ENCODE measurements around the gene OPN5.
A peak's percentile ranks its signal among the peaks of the same experiment; 100 is the strongest.

The OPN5 gene

DNA sequence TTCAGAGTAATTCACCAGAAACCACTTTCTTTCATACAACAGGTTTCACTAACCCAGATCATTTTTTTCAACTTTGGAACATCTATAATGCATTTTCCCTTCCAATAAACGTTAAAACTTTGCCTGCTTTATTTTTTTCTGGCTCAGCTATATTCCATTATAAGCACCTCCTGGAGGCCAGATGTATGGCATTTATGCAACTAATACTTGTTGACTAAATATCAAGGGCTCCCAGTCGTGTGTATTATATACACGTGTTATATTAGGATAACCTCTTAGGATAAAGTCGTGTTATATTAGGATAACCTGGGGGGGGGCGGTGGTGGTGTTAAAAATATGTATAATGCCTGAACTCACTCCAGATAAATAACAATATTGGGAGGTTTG lies 6.7 kb downstream of the OPN5 start:
- no peak for DNase-seq (ENCODE audit: low spot score)

DNA sequence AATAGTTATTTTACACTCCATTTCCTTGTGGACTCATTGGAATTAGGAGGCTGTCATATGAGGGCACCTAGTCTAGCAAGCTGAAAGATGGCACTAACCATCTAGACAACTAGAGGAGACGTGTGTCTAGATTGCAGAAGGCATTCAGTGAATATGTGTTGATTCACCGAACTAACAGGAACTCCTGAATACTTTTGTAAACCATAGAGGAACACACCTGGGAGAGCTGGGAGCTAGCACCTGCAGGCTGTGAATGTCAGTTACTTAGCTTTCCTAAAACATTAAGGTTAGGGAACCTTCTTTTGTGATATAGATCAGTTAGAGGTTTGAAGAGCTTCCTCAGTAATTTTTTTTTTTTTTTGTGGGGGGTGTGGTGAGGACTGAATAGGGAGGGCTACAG lies 7.7 kb downstream of the OPN5 start:
- DNase-seq (ENCODE audit: low spot score): no peak

DNA sequence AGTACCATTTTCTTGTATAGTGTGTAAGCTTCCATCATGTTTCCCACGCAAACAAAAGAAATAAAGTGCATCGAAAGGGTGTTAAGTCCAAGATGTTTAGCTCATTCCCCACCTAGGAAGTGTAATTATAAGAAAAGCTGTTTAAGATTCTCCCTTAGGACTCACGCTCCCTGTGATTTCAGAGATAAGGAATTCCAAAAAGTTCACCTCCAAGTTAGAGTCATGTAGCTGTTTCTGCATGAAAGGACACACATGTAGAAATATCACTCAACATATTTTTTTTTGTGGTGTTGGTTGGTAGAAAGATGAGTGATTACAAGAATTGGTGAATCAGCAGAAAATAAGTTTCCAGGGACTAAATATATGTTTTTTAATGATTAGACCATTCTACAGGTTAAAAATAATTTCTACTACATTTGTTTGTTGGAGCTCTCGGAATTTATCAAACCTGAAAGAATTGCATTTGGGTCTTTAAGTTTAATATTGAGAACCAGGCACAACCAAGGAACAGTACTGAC lies 10.4 kb downstream of the OPN5 start:
- DNase-seq (ENCODE audit: low spot score): no peak

DNA sequence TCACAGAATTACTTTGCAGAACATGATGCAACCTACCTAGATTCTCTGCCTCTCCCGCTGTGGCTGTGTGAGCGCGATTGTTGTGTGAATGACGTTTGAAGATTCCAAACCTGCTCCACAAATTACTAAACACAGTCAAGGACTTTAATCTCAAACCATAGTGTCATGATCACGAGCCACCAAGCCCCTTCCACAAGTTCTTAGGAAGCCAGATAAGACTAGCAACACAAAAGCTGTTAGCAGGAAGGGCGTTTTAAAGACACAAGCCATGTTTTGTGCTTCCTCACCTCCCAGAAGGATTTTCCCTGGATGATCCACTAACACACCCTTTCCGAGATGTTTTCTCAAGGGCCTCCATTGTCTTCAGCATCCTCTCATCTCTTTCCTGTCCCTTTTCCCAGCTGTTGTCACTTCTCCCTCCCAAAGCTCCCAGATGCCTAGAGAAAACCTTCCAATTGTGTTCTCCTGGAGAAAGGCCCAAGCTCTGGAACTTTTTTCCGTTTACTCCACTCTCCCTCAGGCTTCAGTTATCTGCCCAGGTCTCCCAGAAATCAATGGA lies 12.8 kb downstream of the OPN5 start:
- no peak for DNase-seq (ENCODE audit: low spot score)

DNA sequence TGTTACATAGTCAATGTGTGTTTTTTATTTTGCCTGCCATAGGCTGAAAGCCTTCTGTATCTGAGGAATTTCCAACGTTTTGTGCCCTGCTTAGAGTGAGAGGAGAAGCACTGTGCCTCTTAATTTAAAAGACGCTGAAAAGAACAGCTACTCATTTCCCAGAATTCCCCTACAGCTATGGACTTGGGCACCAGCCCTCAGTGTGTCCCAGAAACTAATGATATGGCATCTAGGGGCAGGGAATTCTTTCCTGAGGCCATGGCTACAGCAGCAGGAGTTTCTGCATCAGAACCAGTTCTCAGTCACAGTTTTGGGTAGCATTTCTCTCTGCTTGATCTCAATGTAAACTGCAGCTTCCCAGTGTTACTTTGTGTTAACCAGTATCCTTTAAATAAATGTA lies 20.2 kb downstream of the OPN5 start:
- DNase-seq (ENCODE audit: low spot score): peak; percentile 6

DNA sequence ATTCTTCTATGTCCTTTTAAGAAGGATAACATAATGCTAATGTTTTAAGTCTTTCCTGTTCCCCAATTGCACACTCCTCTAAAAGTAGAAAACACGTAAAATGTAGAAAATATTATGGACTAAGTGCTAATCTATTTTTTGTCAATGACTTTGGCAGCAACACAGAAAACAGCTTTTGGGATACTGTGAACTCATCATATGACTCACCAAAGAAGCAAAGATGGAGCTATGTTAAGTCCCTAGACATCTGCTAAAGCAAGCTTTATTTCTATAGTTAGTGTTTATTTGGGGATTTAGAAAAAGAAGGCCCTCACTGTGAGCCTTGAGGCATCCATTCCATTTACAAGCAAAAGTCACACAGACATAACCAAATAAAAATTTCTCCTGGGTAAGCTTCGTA lies 23.0 kb downstream of the OPN5 start:
- no peak for DNase-seq (ENCODE audit: low spot score)

DNA sequence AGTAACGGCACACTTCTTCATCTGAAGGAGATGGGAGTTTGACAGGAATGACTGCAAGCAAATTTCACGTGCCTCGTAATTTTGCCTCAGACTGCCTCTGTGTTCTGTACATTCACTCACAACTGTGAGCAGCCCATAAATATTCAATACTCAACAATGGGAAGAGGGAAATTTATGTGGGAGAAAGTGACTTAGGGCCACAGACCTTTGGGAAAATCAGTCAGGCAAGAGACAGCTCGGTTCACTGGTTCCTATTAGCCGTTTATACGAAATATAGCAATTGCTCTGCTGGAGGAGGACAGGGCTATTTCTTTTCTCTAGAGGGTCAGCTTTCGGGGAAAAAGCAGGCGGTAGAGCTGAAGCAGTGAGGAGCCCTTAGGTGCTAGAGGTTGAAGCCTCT lies 28.0 kb downstream of the OPN5 start:
- DNase-seq (ENCODE audit: low spot score): no peak

DNA sequence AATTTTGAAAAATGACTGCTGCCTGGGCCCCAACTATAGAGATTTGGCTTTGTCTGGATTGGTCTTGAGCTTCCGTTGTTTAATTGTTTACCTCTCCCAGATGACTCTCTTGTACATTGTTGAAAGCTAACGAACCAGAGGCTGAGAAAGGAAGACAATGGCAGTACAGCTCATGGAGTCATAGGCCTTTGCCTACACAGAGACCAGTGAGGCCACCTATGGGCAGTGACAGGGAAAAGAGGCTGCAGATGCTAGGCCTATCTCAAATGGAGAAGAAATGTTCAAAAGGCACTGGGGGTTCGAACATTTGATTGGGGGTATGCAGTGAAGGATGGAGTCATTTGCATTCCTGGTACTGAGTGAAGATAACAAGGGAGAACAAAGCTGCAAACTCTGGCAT lies 29.1 kb downstream of the OPN5 start:
- no peak for DNase-seq (ENCODE audit: low spot score)

DNA sequence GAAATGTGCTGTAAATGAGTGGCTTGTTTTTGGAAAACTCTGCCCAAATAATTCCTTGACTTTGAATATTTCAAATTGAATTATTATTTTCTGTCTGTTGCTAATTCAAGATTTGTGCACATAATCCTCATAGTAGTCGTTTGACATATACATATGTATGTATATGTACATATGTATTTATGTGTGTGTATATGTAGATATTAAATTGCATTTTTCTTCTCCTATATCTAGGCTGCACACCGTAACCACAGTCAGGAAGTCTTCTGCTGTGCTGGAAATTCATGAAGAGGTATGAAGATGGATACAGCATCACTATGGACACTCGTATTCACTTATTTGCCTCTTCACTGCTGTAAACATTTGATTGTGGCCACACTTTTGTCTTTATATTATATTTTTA lies 29.6 kb downstream of the OPN5 start:
- no peak for DNase-seq (ENCODE audit: low spot score)

DNA sequence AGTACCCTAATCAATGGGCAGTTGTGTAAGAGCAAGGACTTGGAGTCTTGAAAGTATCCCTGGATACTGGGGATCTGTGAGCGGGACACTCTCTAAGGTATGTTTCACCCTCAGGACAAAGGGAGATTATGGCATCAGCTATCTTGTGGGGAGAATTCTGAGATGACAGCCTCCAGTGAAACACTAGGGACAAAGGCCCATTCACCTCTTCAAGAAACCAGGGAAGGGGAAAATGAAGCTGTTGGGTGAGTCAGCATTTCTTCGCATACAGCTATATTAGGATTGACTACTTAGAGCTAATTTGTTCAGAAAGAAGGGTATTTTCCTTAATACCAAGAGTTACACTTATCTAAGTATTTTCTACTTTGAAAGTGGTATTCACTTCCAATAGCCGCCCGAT lies 35.9 kb downstream of the OPN5 start:
- no peak for DNase-seq (ENCODE audit: low spot score)

DNA sequence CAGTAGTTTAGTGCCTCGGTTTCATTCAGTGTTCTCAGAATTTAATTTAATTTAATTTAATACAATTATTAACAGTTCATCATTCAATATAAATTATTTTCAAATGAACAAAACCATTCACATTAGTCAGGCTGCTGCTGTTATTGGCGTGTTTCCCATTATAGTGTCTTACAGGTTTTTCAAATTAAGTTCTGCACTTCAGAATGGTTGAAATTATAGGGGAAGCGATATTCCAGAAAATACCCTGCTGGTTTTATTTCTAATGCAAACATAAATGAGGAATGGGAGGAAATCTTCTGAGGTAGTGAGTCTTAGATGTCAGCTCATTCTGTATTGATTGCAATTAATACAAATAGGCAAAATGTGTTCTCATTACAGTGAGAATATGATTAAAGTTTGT lies 37.6 kb downstream of the OPN5 start:
- no peak for DNase-seq (ENCODE audit: low spot score)

DNA sequence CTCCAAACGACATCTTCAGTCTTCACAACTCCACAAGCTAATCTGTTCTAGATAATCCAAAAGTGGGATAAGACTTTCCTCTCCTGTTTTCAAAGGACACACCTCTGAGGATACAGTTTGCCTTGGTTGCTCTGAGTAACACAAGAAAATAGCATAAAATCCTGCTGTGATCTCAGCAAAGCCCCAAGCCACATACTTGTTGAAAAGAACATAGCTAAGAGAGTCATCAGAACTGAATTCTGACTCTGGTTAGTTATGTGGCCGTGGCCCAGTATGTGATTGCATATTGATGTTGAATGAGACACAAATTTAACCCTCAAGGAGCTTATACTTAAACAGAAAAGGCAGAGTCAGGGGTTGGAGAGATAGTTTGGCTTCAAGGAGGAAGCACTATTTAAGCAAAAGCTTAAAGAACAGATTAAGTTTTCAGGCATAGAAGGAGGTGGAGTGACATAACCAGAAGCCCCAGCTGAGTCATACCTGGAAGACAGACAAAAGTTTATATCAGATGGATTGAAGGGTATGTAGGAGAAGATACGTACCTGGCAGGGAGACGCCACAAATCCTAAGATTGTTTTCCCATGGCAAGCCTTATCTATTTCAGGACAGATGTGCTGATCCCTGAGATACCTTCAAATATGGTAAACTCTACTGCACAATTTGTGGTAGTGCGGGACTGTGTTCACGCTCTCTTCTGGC lies 41.2 kb downstream of the OPN5 start:
- no peak for DNase-seq (ENCODE audit: low spot score)

DNA sequence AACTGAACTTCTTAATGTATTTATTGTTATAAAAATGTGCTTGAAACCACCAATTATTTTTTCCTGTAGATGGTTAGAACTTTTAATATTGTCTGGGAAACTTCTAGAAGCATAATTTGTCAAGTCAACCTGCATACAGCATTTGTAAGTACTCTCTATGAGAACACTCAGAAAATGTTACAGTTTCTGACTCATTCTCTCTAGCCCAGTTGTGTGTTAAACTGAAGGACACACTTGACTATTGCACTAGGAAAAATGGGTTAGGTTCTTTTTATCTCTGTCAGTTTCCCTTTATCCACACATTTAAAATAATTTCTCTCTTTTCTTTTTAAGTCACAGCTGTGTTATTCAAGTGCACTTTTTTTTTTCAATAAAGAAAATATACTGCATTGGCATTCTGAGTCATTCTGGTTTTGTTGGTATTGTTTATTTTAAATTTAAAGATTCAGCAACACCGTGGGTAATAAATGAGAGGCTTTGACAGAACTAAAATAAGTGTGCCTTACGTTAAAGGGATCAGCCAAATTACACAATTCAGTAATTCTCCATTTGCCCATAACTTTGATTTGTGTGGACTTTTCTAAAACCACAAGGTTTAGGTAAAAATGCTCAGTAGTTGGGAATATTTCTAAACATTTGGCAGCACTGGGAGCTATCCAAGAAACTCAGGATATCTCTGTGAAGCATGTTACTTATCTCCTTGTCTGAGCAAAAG lies 50.7 kb downstream of the OPN5 start:
- DNase-seq (ENCODE audit: low spot score): no peak

DNA sequence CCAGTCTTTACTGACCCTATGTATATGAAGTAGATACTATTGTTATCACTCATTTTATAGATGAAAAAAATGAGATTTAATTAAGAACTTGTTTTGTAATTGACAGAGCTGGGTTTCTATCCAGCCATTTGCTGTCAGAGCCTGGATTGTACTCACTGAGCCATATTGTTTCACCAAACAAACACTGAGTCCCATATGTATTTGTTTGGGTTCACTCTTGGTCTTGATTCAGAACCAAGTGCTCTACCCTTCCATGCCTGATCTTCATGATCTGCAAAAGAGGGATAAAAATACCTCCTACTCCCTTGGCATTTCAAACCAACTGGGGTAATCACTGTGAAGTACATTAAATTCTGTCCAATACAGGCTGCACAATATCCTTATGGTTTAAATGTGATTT lies 52.4 kb downstream of the OPN5 start:
- DNase-seq (ENCODE audit: low spot score): no peak

DNA sequence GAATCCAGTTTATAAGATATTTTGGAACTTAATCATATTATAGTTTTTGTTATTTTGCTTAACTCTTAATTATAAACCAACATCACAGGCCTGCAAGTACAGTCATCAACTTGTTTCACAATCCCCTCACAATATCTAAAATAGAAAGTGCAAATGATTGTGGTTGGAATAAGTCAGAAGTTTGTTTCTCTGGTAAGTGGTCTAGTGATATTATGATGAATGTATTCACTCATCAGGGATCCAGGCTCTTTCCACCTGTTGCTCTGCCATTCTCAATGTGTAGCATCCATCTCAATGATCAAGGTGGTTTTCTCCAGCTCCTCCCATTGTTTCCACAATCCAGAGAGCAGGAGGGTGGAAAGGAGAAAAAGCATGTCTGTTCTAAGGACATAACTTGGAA lies 54.2 kb downstream of the OPN5 start:
- no peak for DNase-seq (ENCODE audit: low spot score)

DNA sequence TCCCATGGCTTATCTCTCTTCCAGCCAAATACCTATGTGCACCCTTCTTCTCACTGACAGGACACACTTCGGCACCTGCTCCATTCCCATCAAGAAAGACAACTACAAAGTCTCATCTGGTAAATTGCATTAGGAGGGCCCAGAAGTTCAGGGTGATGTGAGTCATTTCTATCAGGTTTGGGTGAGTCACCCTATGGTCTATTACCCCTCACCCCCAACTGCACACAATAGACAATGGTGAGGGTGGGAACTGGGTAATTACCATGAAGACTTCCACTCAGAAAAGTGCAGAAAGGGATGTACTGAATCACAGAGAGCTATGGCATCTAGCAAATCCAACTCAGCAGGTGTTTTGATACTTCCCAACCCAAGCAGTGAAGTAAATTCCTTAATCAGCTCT lies 54.8 kb downstream of the OPN5 start:
- DNase-seq (ENCODE audit: low spot score): no peak

DNA sequence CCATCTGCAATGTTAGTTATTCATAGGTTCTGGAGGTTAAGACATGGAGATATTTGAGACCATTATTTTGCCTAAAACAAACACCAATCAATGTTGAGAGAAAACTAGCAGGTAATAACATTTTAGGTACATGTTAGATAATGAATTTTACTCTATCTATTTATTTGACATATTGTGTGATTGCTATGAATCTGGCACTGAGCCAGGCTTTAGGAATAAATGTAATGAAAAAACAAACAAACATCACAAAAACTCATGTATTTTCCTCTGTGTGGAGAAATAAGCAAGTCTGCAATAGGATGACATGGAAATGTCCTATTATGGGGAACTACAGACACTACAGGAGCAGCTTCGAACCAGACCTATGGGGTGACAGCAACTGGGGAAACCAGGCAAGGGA lies 57.8 kb downstream of the OPN5 start:
- DNase-seq (ENCODE audit: low spot score): no peak

DNA sequence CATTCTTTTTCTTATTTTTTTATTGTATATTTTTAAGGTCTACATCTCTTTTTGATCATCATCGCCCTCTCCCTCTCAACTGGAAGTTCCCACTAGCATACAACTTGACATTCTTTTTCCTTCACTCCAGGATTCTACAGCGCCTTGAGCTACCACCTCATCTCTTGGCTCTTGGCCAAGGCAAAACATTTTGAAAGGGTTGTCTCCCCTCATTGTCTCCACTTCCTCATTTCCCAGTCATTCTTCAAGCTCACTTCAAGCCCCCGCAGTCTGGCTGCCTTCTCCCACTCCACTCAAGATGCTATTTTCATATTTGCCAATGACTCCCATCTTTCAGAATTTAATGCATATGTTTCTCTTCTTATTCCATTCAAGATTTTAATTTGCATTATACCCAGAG lies 63.0 kb downstream of the OPN5 start:
- DNase-seq (ENCODE audit: low spot score): no peak

DNA sequence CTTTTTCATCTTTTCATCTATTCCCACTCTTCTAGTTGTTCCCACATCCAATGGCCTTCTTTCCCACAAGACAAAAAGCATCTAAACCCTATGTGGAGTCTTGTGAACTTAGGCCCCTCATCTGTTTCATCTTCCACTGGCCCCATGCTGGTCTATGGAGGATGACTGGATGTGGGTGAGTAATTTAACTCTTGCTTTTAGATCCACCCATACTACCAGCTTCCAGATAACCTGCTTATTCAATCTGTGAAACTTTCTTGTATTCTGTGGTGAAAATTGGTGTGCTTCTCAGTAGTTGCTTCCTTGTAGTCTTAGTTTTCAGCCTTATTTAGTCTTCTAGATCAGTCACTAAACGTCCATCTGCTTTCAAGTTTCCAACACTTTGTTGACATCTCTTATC lies 64.9 kb downstream of the OPN5 start:
- DNase-seq (ENCODE audit: low spot score): no peak

DNA sequence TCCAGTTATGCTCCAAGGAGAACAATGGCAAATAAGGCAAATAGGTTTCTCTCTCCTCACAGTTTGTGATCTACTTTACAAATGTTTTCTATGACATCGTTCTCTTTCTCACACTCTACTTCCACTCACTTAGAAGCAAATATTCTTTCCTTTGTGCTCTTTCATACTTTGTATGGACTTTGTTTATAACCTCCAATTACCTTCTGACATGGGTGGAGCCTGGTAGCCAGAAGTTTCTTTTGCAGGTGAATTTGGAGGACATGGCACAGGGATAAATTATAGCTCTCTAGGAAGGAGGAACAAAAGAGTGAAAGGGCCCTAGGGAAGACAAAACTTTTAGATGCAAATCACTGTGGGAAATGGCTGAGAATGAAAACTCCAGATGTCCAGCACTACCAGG lies 69.3 kb downstream of the OPN5 start:
- DNase-seq (ENCODE audit: low spot score): no peak

DNA sequence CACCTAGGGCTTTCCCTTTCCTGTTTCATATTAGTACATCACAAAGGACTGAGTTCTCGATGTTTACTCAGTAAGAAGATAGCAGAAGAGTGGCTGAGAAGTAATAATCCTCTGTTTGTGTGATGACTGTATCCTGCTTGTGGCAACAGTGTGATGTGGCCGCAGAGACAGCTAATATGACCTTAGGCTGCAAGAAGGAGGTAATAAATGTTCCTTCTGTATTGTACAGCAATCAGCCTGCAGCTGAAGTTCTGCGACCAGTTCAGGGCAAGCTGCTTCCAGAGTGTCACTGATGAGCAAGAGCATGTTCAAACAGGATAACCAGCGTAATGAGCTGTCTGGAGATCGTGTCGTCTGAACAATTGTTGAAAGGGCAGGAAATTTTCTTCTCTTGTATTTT lies 70.9 kb downstream of the OPN5 start:
- DNase-seq (ENCODE audit: low spot score): no peak

DNA sequence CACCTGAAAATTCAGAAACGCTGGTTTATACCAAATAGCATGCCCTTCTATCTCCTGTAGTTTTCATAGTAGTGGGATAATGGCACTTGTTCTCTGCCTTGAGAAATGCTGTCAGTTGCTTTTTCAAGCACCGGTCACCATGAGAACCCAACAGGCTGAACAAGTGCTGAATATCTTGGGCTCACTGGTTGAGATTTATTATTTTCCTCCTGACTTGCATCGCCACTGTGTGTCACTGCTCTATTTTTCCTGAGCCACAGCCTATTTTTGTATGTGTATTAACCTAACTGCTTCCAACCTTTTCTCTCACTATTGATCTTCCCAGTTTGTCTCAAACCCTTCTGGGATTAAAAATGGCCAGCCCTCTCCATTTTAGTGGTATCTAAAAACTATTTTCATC lies 71.9 kb downstream of the OPN5 start:
- DNase-seq (ENCODE audit: low spot score): peak; percentile 3

DNA sequence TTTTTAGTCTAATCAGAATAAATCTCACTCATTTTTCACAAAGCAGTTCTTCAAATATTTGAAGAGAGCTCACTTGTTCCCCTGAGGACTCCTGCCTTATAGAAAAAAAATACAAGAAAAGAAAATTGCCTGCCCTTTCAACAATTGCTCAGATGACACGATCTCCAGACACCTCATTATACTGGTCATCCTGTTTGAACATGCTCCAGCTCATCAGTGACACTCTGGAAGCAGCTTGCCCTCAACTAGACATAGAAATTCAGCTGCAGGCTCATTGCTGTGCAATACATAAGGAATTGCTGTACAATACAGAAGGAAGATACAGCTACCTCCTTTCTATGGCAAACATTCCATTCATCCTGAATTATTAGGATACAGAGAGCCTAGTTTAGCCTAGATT lies 73.1 kb downstream of the OPN5 start:
- no peak for DNase-seq (ENCODE audit: low spot score)

DNA sequence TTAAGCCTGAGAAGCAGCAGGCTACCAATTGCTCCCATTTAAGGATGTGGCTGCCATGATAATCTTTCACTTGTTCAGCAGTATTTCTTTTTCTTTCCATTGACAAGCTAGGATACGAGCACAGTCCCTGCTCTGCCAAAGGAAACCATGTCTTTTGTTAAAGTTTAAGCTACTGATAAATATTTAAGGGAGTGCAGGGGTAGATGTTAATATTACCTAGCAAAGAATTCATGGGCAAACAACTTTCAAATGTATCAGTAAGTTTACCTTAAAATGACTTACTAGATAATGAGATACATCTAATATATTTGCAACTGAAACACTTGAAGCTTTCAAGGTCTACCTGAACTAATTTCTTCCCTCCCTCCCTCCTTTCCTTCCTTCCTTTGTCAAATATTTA lies 77.3 kb downstream of the OPN5 start:
- no peak for DNase-seq (ENCODE audit: low spot score)
